Ascending aorta (tissue), 2 donors: ENCODE results near the gene SEPTIN10. TPM values are rescaled to one million over a fixed set of nuclear protein-coding genes. Genes with fewer than 3 reads are reported as not detected.

Experiments used
- DNase-seq, 2 donors: peaks; one replicate each; pipeline ENCODE4 v3.0.0-alpha.2; 2019; ENCODE audit warnings: low spot score in 2 of 2
- H3K27ac ChIP-seq, 2 donors: fragments of 200-600 bp; sonication (generic); one replicate each; pipeline ENCODE4 v1.5.1; 2016 to 2017; ENCODE audit warnings: mild to moderate bottlenecking in 1 of 2
- H3K27me3 ChIP-seq: fragments of 200-600 bp; sonication (generic); one replicate; pipeline ENCODE4 v1.5.1; 2017
- H3K36me3 ChIP-seq, 2 donors: fragments of 200-600 bp; sonication (generic); one replicate each; pipeline ENCODE4 v1.5.1; 2016
- H3K4me1 ChIP-seq, 2 donors: fragments of 200-600 bp; sonication (generic); one replicate each; pipeline ENCODE4 v1.5.1; 2016 to 2017; ENCODE audit warnings: mild to moderate bottlenecking in 1 of 2
- H3K4me3 ChIP-seq, 2 donors: fragments of 200-600 bp; sonication (generic); one replicate each; pipeline ENCODE4 v1.5.1; 2016 to 2017; ENCODE audit warnings: mild to moderate bottlenecking in 1 of 2
- H3K9me3 ChIP-seq, 2 donors: fragments of 200-600 bp; sonication (generic); one replicate each; pipeline ENCODE4 v1.5.1; 2016
- CTCF ChIP-seq, 3 experiments: fragments of 200-600 bp in 2 of 3; fragments of 450-650 bp in 1 of 3; sonication (generic) in 2 of 3; IDR thresholded peaks; one replicate each; pipeline ENCODE4 v1.5.1; 2016 to 2019; ENCODE audit warnings: antibody characterized with exemption in 3 of 3, mild to moderate bottlenecking in 1 of 3, moderate library complexity in 1 of 3
- intact Hi-C: fragments of 100-400 bp; cut with DNase I; formaldehyde crosslinking; loops from one replicate; pipeline ENCODE4 v1.15.1; 2023
- total RNA-seq: library from RNA; depleted of rRNA; stranded (reverse); fragments of >200 nt; gene quantifications from one replicate; pipeline ENCODE4 v1.1.0, GENCODE V29; 2016

The SEPTIN10 gene
- total RNA-seq, 1 donor from 2014 or later = 59.0 TPM

- Histone ChIP-seq H3K9me3 (no peaks in the 10 kb centered on the region), H3K27me3 (no peaks in the 10 kb centered on the region), H3K36me3 (no peaks in the 10 kb centered on the region), H3K27ac (peak overlapping the region; percentile 93 to 99), H3K4me3 (peak overlapping the region; percentile 72 to 93), H3K4me1 (peaks cover 9 to 40% of the 10 kb centered on the region in 2 donors)
- no peak for DNase-seq
- intact Hi-C loops = loop anchor here (2.0 to 10.0 kb wide), 3 partner anchors 65 to 447 kb away; no protein-coding TSS in a partner anchor
- TF ChIP-seq CTCF (IDR thresholded peaks at IDR 0.05) = peak in 1 of 3 experiments; percentile 7
Observed at GRCh38 chr2:109611467-109612095, 2.2 kb downstream of the SEPTIN10 start.

- H3K9me3 ChIP-seq = no peaks in the 10 kb centered on the region
- no peaks in the 10 kb centered on the region for H3K36me3 ChIP-seq
- intact Hi-C loops = loop anchor here (5.0 to 10.0 kb wide), 2 partner anchors 128 to 445 kb away; no protein-coding TSS in a partner anchor
- H3K27me3 ChIP-seq = no peaks in the 10 kb centered on the region
- peaks cover 0 to 29% of the 10 kb centered on the region in 2 donors for H3K4me1 ChIP-seq
- no peak for DNase-seq
- peak overlapping the region; percentile 76 to 93 for H3K27ac ChIP-seq
- H3K4me3 ChIP-seq = peak overlapping the region; percentile 11 to 54
- no peak for TF ChIP-seq CTCF (IDR thresholded peaks at IDR 0.05)
Observed at GRCh38 chr2:109609352-109610024, 4.3 kb downstream of the SEPTIN10 start.

- Histone ChIP-seq H3K4me1 (peaks cover 0 to 29% of the 10 kb centered on the region in 2 donors), H3K36me3 (no peaks in the 10 kb centered on the region), H3K9me3 (no peaks in the 10 kb centered on the region), H3K27me3 (no peaks in the 10 kb centered on the region), H3K4me3 (no peak overlapping the region), H3K27ac (peak overlapping the region; percentile 55 to 93)
- intact Hi-C loops = no loop called here
- no peak for DNase-seq
- TF ChIP-seq CTCF (IDR thresholded peaks at IDR 0.05) = no peak
Observed at GRCh38 chr2:109607766-109608165, 6.0 kb downstream of the SEPTIN10 start.

- DNase-seq = peak in 1 of 2 donors; percentile 78
- no peaks in the 10 kb centered on the region for H3K27me3 ChIP-seq
- intact Hi-C loops = no loop called here
- H3K4me3 ChIP-seq = no peak overlapping the region
- no peak overlapping the region for H3K27ac ChIP-seq
- TF ChIP-seq CTCF (IDR thresholded peaks at IDR 0.05) = no peak
- H3K36me3 ChIP-seq = no peaks in the 10 kb centered on the region
- H3K4me1 ChIP-seq = peaks cover 0 to 27% of the 10 kb centered on the region in 2 donors
- H3K9me3 ChIP-seq = no peaks in the 10 kb centered on the region
Observed at GRCh38 chr2:109604597-109604996, 9.2 kb downstream of the SEPTIN10 start.

- Histone ChIP-seq H3K27ac (no peak overlapping the region), H3K27me3 (no peaks in the 10 kb centered on the region), H3K36me3 (no peaks in the 10 kb centered on the region), H3K9me3 (no peaks in the 10 kb centered on the region), H3K4me1 (peaks cover 2 to 26% of the 10 kb centered on the region in 2 donors), H3K4me3 (no peak overlapping the region)
- DNase-seq = no peak
- intact Hi-C loops = no loop called here
- TF ChIP-seq CTCF (IDR thresholded peaks at IDR 0.05) = no peak
Observed at GRCh38 chr2:109602617-109603188, 11.1 kb downstream of the SEPTIN10 start.
